HG03025 (cell line): Measurements from ENCODE around the gene ABCD4.
"Not testable (repeated sequence)": the region's sequence is repeated elsewhere in the genome, so short reads cannot be mapped to it uniquely, and the experiment has no call there.

Experiments
- ATAC-seq: cut with Tn5 transposase; IDR thresholded peaks from one replicate; pipeline ENCODE4 v1.9.1; 2021; ENCODE audit warnings: mild to moderate bottlenecking, moderate library complexity; ENCODE audit not compliant: unreplicated experiment, low FRiP score

Gene ABCD4

DNA sequence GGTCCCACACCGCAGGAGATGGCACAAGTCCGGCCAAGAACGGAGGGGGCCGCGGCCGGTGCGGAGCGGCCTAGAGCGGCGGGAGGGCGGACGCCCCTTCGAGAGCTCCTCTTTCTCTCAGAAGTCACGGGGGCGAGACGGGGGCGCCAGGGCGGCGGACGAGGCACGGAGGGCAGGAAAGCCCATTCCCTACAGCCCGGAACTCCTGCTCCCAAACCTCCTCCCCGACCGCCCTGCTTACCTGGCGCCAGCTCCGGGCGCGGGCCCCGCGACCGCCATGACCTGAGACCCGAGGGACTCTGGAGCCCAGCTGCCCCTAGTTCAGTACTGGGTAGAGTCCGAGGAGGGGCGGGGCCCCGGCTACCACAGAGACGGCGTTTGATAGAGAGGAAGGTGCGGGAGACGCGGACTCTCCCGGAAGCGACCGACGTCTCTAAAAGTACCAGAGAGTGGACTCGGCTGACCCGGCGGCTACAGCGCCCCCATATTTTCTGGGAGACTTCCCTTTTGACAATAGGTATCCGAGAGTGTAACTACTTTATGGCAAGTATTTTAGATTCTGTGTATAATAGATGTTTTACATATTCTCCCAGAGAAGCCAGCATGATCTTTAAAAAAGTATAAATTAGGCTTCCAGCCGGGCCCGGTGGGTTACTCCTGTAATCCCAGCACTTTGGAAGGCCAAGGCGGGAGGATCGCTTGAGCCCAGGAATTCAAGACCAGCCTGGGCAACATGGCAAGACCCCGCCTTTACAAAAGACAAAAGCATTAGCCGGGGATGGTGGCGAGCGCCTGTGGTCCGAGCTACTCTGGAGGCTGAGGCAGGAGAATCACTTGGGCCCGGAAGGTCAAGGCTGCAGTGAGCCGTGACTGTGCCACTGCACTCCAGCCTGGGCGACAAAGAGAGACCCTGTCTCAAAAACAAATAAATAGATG, at the start of gene ABCD4:
TSS of gene ABCD4 (minus strand) at position 301 of the 936 bp plus-strand sequence. CDS start at position 279, 22 bp downstream.
- ATAC-seq: peak; percentile 95

DNA sequence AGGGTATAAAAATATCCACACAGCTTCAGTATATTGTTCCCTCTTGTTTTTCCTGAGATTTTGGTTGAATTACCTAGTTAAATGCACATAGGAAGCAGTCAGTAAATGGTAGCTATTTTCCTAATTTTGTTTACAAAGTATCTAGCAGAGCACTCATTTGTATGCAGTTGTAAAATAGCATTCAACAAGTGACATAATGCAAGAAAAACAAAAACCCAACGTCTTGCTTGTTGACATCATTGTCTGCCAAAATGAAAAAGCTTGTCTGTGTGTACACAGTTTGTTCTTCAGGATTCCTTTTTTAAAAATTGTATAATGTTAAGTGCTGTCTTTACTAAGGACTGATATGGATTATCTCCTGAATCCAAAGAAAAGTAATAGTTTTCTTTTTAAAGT, 48.2 kb upstream of the ABCD4 start:
- no peak for ATAC-seq

DNA sequence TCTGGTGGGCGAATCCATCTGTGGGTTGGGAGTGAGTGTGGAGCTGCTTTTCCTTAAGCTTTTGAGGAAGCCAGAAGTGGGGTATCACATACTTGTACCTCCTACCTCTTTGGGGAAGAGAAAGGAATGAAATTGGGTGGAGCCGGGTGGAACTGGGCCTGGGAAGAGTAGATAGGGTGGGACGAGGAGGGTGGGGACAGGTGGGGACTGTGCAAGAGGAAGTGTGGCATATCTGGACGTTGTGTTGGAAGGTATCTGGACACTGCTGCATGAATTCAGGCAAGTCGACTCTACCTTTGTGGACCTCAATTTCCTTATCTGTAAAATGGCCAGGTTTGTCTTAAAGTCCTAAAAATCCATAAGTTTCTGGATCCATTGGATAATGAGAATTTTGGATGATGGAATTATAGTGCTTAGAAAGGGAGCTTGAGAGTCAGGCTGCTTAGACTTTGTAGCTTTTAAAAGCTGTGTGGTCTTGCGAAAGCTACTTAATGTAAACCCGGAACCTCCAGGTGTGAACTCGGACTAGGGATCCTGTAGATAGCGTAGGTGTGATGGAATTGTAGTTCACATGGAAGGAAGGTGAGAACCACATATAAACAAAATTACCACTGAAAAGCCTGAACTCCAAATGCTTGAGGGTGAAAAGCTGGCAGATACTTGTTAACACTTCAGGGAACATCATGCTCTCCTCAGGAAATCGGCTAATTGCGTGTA, 47.6 kb upstream of the ABCD4 start:
- no peak for ATAC-seq

DNA sequence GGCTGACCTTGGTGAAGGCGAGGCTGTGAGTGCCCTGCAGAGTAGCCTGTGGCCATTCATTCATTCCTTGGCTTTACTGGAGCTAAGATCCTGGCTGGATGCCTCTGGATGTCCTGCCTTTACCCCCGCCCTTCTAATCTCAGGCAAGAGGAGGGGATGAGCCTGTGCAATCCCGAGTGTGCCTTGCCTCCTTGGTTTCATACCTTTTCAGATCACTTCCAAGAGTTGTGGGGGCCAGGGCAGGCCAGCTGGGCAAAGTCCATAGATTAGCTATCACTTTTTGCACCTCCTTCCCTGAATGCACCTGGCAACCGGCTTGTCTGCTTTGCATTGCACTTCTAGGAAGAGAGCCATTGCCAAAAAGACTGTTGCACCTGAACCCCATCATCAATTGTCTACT, 47.0 kb upstream of the ABCD4 start:
- no peak for ATAC-seq

DNA sequence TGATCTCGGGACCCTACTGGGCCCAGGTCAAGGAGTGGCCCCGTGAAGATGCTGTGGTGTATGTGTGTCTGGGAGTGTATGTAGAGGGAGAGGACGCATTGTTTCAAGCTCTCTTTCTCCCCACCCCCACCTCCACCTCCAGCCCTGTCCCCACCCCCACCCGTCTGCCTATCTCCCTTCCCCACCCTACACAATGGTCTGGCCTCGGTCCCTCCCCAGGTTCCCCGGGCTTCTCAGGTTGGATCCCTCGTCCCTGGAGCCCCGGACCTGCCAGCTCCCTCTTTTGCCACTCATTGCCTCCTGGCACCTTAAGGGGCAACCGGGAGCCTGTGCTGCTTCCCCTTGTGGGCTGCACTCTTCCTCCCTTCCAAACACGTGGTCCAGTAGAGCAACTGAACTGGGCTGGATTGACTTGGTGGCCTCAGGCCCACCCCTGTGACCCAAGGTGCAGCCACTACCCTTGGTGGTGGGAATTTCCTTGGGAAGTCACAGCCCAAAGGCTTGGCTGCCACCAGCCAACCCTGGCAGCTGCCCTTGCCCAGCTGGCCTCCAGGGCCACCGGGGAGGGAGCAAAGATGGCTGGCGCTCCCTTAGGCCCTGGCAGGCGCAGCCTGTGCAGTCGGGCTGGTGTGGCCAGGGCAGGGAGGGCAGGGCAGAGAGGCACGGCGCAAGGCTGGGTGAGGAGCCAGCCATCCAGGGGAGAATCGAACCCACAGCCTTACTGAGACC, 46.2 kb upstream of the ABCD4 start:
- no peak for ATAC-seq

DNA sequence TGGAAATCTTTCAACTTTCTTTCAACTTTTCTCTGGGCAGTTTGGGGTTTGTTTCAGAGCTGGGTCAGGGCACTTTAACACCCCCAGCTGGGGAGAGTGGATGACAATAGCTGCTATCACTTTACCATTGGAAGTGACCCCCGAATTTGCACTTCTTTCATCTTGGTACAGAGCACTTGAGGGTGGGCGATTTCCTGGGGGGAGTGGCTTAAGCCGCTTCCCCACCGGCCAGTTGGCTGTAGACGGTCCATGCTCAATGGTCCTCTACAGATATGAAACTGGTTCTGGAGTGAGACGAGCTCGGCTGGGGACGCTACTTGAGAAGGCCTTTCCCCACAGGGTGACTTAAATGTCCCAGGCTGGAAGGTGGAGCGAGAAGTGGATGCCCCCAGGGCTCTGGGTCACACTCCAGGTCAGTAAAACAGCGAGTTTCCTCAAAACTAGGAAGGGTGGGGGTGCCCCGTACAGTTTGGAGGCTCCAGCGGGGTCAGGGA, 45.6 kb upstream of the ABCD4 start, which contains the start of gene VRTN:
TSS of gene VRTN (plus strand) at position 231 of the 494 bp plus-strand sequence. CDS start 8,313 bp downstream, outside the sequence.
- ATAC-seq: no peak

DNA sequence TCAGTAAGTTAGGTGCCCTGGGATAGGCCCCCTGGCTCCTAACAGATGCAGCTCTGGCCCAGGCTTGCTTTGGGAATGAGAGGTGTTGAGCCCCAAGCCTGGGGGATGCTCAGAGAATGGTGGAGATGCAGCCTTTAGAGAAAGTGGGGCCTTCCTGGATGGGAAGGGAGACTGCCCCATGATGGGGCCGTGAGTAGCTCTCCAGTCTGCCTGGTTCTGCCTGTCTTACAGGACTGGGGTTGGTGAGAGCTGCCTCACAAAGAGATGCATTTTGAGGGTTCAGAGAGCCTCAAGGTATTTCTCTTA, 45.0 kb upstream of the ABCD4 start:
- no peak for ATAC-seq

DNA sequence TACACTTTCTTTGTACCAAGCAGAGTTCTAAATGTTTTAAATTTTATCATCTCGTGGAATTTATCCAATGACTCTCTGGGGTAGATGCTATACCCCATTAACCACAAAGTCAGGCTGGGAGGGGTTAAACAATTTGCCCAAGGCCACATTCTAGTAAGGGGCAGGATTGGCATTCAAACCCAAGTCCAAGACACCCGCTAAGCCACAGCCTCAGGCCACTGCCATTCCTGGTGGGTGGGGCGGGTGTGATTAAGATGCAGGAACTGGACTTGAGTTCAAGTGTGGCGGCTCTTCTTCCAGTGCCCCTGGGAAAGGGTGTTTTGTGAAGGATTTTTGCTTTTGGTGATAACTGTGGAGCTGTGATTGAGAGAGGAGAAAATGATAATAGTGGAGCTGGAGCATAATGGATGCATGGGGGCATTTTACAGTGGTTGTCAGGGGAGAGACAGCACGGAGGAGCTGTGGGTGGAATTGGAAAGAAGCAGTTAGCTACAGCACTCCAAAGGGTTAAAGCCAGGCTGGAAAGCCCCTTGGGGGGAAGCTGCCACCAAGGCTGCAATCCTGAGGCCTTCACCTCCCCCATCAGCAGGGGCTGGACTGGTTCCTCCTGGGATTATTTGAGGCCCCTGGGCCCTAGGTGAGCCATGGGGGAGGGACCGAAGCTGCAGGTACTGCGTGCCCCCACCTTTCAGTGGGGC, 44.5 kb upstream of the ABCD4 start:
- ATAC-seq: no peak

DNA sequence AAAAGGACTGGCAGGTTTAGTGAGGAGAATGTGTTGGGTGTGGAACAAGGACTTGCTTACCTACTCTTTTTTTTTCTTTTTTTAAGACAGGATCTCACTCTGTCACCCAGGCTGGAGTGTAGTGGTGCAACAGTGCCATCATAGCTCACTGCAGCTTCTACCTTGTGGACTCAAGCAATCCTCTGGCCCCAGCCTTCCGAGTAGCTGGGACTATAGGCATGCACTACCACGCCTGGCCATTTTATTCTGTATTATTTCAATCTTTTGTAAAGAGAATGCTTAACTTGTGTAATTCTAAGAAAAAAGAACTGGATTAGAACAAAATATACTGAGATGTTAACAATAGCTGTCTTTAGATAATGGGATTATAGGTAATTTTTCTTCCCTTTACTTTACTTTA, 43.6 kb upstream of the ABCD4 start:
- no peak for ATAC-seq

DNA sequence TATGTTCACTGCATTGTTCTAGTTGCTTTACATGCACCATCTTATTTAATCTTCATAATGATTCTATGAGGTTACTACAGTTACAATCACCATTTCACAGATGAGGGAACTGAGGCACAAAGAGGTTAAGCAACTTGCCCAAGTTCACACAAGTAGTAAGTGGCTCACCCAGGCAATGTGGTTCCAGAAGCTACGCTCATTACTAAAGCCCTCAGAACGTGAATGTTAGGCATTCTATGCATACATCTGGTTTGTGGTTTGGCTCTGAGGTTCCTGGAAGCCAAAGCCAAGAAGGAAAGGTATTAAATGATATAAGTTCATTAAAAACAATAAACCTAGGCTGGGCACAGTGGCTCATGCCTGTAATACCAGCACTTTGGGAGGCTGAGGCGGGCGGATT, 31.2 kb upstream of the ABCD4 start:
- no peak for ATAC-seq

DNA sequence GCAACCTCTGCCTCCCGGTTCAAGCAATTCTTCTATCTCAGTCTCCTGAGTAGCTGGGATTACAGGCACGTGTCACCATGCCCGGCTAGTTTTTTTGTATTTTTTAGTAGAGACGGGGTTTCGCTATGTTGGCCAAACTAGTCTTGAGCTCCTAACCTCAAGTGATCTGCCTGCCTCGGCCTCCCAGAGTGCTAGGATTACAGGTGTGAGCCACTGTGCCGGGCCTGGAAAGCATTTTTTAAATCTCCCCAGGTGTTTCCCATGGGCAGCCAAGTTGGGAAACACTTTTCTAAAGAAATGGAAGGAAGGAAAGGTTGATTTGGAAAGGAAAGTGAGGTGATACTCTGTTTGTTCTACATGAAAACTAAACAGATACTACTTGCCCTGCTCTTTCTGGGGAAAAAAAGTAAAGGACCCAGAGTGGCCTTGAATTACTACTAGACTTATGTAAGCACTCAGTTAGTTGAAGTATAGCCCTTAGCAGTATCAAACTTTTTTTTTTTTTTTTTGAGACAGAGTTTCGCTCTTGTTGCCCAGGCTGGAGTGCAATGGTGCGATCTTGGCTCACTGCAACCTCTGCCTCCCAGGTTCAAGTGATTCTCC, 27.3 kb upstream of the ABCD4 start:
- not testable (repeated sequence) for ATAC-seq

DNA sequence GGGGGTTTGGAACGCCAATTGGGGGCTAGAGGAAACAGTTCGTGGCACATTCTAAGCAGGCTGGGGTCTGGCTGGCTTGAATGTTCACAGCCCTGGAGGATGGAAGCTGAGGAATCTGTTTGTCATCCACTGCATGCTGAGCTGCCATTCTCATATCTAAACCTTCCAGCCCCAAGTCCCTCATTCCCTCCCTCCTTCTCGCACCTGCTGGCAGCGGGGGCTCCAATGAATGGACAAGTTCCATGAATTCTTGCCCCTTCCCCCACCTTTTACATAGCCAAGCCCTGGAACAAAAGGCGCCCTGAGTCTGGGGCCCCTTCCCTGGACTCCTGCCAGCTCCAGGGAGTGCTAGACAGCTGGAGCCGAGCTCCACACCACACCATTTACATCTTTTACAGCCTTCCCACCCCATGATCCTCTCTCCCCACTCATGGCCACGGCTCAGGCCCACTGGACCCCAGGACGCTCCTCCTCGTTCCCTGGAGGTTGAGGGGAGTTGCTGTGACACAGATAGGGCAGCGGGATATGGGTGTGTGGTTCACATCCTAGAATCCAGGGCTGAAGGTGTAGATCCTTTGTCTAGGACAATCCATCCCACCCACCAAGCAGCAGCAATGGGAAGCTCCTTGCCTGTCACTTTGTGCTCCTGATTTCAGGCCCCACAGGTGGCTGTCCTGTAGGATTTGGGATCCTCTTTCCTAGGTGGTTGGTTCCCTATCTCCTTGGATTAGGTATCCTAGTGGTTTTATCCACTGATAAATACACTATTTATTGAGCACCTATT, 23.8 kb upstream of the ABCD4 start:
- ATAC-seq: no peak

DNA sequence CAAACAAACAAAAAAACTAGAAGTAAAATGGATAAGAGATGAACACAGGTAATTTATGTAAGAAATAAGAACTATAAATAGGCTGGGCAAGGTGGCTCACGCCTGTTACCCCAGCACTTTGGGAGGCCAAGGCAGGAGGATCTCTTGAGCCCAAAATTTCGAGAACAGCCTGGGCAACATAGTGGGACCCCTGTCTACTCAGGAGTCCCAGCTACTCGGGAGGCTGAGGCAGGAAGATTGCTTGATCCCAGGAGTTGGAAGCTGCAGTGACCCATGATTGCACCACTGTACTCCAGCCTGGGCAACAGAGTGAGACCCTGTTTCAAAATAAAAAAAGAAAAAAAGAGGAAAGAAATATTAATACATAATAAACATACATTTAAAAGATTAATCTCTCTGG, 22.7 kb upstream of the ABCD4 start:
- ATAC-seq: no peak

DNA sequence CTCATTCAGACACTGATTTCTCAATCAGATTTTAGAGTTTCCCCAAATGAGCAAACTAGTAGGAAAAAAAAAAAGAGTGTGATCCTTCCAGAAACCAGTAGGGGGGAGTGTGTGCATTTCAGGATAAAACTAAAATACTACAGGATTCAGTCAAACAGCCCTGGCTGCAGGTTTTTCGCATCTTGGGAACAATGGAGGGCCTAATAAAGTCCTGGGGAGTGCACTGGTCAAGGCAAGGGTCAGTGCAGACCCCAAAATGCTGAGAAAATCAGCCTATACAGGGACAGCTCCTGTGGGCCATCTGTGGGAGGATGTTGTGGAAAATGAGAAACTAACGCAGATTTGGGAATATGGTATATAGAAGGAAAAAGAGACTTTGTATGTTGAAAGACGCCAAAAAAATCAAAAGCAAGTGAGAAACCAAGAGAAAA, 22.2 kb upstream of the ABCD4 start:
- ATAC-seq: no peak

DNA sequence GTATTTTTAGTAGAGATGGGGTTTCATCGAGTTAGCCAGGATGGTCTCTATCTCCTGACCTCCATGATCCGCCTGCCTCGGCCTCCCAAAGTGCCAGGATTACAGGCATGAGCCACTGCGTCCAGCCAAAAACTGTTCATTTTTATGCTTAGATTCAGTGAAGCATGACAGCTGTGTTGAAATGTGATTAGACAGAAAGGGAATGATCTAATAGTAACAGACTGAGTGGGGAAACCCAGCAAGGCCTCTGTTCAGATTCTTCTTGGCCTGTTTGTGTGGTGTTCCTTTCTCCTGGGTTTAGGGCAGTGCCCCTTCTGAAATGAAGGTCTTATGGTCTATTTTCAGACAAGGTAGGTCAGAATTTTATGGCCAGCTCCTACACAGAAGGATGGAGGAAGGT, 11.8 kb upstream of the ABCD4 start:
- ATAC-seq: no peak

DNA sequence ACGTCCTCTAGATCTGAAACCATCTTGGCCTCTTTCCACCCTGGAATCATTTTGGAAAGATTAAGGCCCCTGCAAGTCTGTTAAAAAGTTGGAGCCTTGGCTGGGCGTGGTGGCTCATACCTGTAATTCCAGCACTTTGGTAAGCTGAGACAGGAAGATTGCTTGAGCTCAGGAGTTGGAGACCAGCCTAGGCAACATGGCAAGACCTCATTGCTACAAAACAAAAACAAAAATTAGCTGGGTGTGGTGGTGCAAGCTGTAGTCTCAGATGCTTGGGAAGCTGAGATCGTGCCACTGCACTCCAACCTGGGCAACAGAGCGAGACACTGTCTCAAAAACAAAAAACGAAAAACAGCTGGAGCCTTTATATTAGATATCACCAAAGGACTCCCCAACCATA, 10.9 kb upstream of the ABCD4 start:
- ATAC-seq: no peak

DNA sequence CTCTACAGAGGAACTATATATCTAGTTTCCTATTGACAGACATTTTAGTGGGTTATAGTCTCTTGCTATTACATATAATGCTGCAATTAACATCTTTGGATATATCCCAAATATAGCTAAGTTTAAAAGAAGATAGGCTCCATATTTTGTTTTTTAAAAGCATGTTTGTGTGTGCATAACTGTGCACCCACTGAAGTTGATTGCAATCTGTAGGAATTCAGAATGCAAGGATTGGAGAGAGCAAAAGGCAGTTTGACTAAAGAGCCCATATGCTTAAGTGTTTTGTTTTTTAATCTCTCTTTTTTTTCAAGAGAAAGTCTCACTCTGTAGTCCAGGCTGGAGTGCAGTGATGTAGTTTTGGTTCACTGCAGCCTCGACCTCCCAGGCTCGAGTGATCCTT, 9.4 kb upstream of the ABCD4 start:
- ATAC-seq: no peak

DNA sequence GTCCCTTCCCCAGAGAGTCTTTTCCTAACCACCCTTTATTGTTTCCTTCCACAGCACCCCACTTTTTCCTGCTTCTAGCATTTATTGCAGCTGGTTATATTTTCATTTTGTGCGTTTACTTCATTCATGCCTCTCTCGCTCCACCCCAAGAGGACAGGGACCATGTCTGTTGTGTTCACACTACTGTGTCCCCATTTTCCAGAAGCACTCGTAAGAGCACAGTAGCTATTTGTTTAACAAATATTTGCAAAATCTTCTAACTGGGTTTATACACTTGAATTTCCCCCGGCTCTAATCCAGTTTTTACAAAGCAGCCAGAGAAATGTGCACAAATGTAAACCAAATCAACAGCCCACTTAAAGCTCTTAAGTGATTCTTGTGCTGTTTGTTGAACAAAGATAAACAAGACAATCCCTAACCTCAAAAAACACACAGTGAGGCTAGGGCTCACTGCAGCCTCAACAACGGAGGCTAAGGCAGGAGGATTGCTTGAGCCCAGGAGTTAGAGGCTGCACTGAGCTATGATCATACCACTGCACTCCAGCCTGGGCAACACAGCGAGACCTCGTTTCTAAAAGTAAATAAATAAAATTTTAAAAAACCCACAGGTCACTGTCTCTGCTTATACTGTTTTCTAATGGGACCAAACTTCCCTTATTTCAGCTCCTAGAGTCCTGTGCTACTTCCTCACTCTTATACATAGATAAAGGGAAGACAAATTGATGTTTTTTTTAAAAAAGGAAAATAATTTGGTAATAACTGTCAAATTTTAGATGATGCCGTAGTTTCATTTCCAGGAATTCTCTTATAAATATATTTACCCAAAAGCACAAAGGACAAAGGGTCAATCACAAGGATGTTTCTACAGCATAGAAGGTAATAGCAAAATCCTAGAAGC, 6.6 kb upstream of the ABCD4 start:
- ATAC-seq: no peak
